Activated effector memory CD4-positive, alpha-beta T cell treated with anti-CD3 and anti-CD28 coated beads, Interleukin-2, amount 50 U/mL, for 16 hours (primary cell): Measurements from ENCODE around the gene GFOD2.

ENCODE experiments used
- DNase-seq: peaks from one replicate; pipeline ENCODE4 v3.0.0-alpha.2; 2020

GFOD2 gene

GRCh38 chr16:67656344-67657016 lies 62.6 kb downstream of the GFOD2 start:
- no peak for DNase-seq

- no peak for DNase-seq
Measured at GRCh38 chr16:67655363-67655762, 63.8 kb downstream of the GFOD2 start.

GRCh38 chr16:67654403-67654911 lies 64.7 kb downstream of the GFOD2 start:
- DNase-seq = no peak

GRCh38 chr16:67653789-67654402 lies 65.2 kb downstream of the GFOD2 start:
- no peak for DNase-seq

- no peak for DNase-seq
Measured at GRCh38 chr16:67653128-67653788, 65.9 kb downstream of the GFOD2 start.

GRCh38 chr16:67652578-67653127 lies 66.5 kb downstream of the GFOD2 start:
- no peak for DNase-seq

GRCh38 chr16:67651847-67652246 lies 67.3 kb downstream of the GFOD2 start:
- no peak for DNase-seq

GRCh38 chr16:67651039-67651438 lies 68.1 kb downstream of the GFOD2 start:
- no peak for DNase-seq

GRCh38 chr16:67650023-67650422 lies 69.1 kb downstream of the GFOD2 start:
- DNase-seq = no peak

- no peak for DNase-seq
Measured at GRCh38 chr16:67649494-67649931, 69.6 kb downstream of the GFOD2 start.

GRCh38 chr16:67648764-67649407 lies 70.2 kb downstream of the GFOD2 start:
- DNase-seq = no peak

GRCh38 chr16:67648088-67648763 lies 70.9 kb downstream of the GFOD2 start:
- DNase-seq = no peak

GRCh38 chr16:67647681-67648080 lies 71.4 kb downstream of the GFOD2 start:
- no peak for DNase-seq

- no peak for DNase-seq
Measured at GRCh38 chr16:67647111-67647651, 71.9 kb downstream of the GFOD2 start.

GRCh38 chr16:67645397-67646121 lies 73.6 kb downstream of the GFOD2 start:
- DNase-seq = no peak

- no peak for DNase-seq
Measured at GRCh38 chr16:67644038-67644437, 75.1 kb downstream of the GFOD2 start.

- DNase-seq = peak; percentile 57
Measured at GRCh38 chr16:67641779-67642708, 77.1 kb downstream of the GFOD2 start.

- DNase-seq = no peak
Measured at GRCh38 chr16:67637625-67638024, 81.5 kb downstream of the GFOD2 start.

GRCh38 chr16:67636713-67637112 lies 82.4 kb downstream of the GFOD2 start:
- DNase-seq = peak; percentile 4

GRCh38 chr16:67632415-67633172 lies 86.5 kb downstream of the GFOD2 start:
- DNase-seq = no peak
